ENCODE results near the gene PHLDA1. TPM values are rescaled to one million over a fixed set of nuclear protein-coding genes. Genes with fewer than 3 reads are reported as not detected.

The PHLDA1 gene
- total and polyA plus RNA-seq, 2 donors (not counting 3 experiments of a cell fraction or from before 2014, with no cell fraction given): 14.1 to 30.8 TPM

- H3K36me3 ChIP-seq (ENCODE audit: control insufficient read depth in 2 of 2, extremely low read depth in 1 of 2, insufficient read depth in 2 of 2, low read length in 2 of 2): peaks cover 5 to 7% of the 10 kb centered on the region in 2 experiments
- POLR2A ChIA-PET: no interaction called here
- BruUV-seq (replicated peaks): no TSS peak
- no peaks in the 10 kb centered on the region for H3K27me3 ChIP-seq (ENCODE audit: control insufficient read depth in 2 of 2, insufficient read depth in 2 of 2, low read length in 2 of 2)
- H3K27ac ChIP-seq (ENCODE audit: insufficient read depth, low read depth, low read length): no peak overlapping the region
- dilution Hi-C loops (cut with MboI; ENCODE audit: extremely low pct_ligation_motif_present, low sequenced_read_pairs) (no loop called here), intact Hi-C loops (cut with micrococcal nuclease) (no loop called here)
- DNase-seq (ENCODE audit: low read depth, low spot score) (no peak), FAIRE-seq (no peak)
- H3K9ac ChIP-seq (replicated peaks; ENCODE audit: extremely low read depth, insufficient read depth, low read length): no peak overlapping the region
- H4K20me1 ChIP-seq (replicated peaks; ENCODE audit: control insufficient read depth, extremely low read depth, insufficient read depth, low read length): peaks cover 4% of the 10 kb centered on the region
- H3K4me2 ChIP-seq (ENCODE audit: insufficient read depth, low read length): no peak overlapping the region
- CTCF ChIA-PET: interaction anchor here (1.4 to 1.5 kb wide), 2 partner anchors 10 kb away, joined by 3 to 5 read pairs; no protein-coding TSS in a partner anchor
- peaks cover 9% of the 10 kb centered on the region for H3K4me1 ChIP-seq (ENCODE audit: control insufficient read depth, extremely low read depth, insufficient read depth, low read length)
- peaks cover 100% of the 10 kb centered on the region for H3K79me2 ChIP-seq (ENCODE audit: control insufficient read depth, insufficient read depth, low read length)
- no peak for TF ChIP-seq POLR2AphosphoS5 (IDR thresholded peaks at IDR 0.05; ENCODE audit: insufficient read depth, low read depth, low read length)
- TF ChIP-seq EZH2 (IDR thresholded peaks at IDR 0.05; ENCODE audit: borderline replicate concordance, low read depth, low read length, severe bottlenecking): no peak
- no peak for TF ChIP-seq MYC (IDR thresholded peaks at IDR 0.05; ENCODE audit: low read depth, low read length)
- no peak for TF ChIP-seq CTCF (IDR thresholded peaks at IDR 0.05; ENCODE audit: extremely low read depth in 1 of 2, insufficient read depth in 1 of 2, low read depth in 1 of 2, low read length in 2 of 2)
- TF ChIP-seq FOS (IDR thresholded peaks at IDR 0.05; ENCODE audit: borderline replicate concordance, insufficient read depth, low read length): no peak
- no peak for TF ChIP-seq JUN (IDR thresholded peaks at IDR 0.05; ENCODE audit: borderline replicate concordance, insufficient read depth, insufficient read length, low read depth)
- no peak for TF ChIP-seq GATA2 (IDR thresholded peaks at IDR 0.05; ENCODE audit: insufficient read depth, insufficient read length, low read depth, low read length)
- TF ChIP-seq MAX (IDR thresholded peaks at IDR 0.05; ENCODE audit: insufficient read depth, insufficient read length): no peak
- no peak for TF ChIP-seq POLR2A (IDR thresholded peaks at IDR 0.05; ENCODE audit: low read depth, low read length)
- no peak overlapping the region for H2AFZ ChIP-seq (ENCODE audit: low read depth, low read length)
- no peak overlapping the region for H3K4me3 ChIP-seq (replicated peaks in 1 of 3; ENCODE audit: insufficient read depth in 1 of 3, low read depth in 1 of 3, low read length in 3 of 3)
- no peaks in the 10 kb centered on the region for H3K9me1 ChIP-seq (replicated peaks; ENCODE audit: control insufficient read depth, extremely low read depth, insufficient read depth, low read length)
- no peaks in the 10 kb centered on the region for H3K9me3 ChIP-seq (replicated peaks; ENCODE audit: control insufficient read depth, insufficient read depth, low read length)
Observed at GRCh38 chr12:76072568-76072967, 41.0 kb upstream of the PHLDA1 start.
